GM21717 (cell line): ENCODE data around the gene JAG1.

ENCODE experiments used
- ATAC-seq: cut with Tn5 transposase; IDR thresholded peaks from one replicate; pipeline ENCODE4 v1.9.1; 2021; ENCODE audit warnings: mild to moderate bottlenecking, moderate library complexity; ENCODE audit not compliant: unreplicated experiment

The JAG1 gene

DNA sequence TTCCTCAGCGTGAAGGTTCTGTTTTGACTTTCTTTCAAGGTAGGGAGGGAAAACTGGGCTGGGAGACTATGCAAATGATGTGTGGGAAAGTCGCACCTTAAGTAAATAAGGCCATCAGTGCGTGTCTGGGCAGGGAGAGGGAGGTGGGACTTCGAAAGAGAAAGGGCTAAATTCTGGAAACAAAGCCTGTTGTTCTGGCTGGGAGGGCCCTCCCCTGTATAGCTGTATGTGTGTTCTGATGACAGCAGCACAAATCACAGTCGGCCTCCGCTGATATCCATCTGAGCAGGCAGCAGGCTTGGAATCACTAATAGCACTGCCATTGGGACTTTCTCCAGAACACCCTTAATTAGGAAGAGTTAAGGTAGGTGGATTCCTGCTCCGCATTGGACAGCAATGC, 19.2 kb downstream of the JAG1 start:
- ATAC-seq = peak; percentile 76

- ATAC-seq = no peak
Measured at GRCh38 chr20:10654250-10654610, 19.6 kb downstream of the JAG1 start.

GRCh38 chr20:10653599-10654249, 20.1 kb downstream of the JAG1 start:
- no peak for ATAC-seq

GRCh38 chr20:10652660-10653261, 21.0 kb downstream of the JAG1 start:
- no peak for ATAC-seq

GRCh38 chr20:10652185-10652584, 21.6 kb downstream of the JAG1 start:
- ATAC-seq = no peak

DNA sequence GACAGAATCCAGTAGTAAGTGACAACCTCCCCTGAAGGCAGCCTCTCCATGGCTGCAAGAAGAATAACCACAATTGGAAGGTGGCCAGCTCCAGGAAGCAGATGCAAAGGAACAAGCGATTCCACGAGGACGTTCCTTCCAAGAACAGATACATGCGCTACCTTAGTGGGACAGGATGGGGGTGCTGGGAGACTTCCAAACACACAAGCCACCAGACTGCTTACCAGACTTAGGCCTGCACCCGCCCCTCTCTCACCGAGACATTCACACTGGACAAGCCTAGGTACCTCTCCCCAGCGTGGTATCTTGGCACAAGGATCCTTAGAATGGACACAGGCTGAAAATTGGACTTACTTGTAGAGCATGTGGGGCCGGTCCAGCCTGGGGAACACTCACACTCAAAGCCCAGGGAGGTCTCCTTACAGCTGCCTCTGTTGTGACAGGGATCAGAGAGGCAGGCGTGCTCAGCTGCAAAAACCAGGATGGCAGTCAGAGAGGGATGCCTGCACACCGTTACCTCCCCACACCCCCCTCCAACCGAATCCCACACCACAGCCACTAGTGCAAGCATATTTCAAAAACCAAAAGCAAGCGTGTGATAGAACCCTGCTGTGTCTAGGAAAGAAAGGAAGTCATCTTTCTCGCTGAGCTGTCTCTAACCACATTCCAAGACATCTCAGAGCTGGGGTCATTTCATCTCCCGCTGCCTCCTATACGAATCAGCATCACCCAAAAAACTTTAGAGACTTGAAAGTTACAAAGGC, 22.4 kb downstream of the JAG1 start:
- no peak for ATAC-seq

GRCh38 chr20:10649797-10650160, 24.0 kb downstream of the JAG1 start:
- no peak for ATAC-seq

DNA sequence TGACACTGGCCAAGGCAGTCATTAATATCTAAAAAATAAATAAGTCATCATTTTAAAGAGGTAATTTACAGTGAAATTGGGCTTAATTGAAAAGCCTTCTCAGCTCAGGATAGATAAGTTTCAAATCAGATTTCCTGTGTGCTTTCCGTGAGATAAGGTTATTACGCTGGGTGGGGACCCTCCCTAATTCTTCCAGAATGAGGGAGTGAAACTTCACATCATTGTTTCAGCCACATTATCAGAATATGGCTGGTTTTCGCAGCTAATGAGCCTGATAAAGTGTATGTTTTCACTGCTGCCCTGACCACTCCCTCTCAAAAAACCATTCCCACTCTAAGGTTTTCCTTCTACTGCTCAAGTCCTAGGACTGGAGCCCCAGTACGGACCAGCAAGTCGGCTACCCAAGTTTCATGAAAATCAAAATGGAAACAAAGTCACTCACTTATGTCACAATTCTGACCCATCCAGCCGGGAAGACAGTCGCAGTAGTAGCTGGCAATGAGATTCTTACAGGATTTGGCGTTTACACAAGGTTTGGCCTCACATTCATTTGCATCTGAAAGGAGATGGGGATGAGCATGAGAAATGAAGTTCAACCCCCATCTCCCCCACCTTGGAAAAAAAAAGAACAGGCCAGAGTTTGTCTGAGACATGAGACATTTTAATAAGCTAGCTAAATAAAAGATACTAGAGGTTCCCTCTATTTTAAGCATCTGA, 24.6 kb downstream of the JAG1 start:
- no peak for ATAC-seq

DNA sequence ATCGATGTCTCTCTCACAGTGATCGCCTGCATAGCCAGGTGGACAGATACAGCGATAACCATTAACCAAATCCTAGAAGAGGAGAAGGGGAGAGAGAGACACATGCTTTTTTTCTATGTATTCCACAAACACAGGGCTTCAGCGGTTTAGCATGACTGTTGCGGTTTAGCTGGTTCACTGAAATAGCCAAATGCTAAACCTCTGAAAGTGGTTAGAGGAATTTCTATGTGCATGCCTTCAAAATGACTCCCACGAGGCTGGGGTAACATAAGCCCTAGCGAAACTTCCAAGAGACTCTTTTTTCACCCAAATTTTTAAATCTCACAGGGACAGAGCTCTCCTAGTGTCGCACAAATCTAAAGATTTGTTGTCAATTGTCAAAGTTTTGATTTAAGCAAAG, 25.1 kb downstream of the JAG1 start:
- ATAC-seq = no peak

DNA sequence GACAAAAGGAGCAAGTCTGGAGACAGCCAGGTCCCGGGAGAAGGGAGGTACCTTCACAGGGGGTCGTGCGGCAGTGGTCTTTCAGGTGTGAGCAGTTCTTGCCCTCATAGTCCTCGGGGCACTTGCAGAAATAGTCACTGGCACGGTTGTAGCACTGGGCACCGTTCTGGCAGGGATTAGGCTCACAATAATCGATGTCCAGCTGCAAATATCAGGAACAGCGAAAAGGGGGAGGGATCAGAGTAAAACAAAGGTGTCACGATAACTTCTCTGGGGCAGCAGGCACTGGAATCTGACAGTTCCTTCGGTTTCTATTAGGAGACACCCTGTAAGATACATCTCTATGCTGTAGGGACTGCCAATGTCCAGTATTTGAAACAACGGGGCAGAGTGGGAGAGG, 25.9 kb downstream of the JAG1 start:
- ATAC-seq = no peak

GRCh38 chr20:10647471-10647870, 26.3 kb downstream of the JAG1 start:
- no peak for ATAC-seq

DNA sequence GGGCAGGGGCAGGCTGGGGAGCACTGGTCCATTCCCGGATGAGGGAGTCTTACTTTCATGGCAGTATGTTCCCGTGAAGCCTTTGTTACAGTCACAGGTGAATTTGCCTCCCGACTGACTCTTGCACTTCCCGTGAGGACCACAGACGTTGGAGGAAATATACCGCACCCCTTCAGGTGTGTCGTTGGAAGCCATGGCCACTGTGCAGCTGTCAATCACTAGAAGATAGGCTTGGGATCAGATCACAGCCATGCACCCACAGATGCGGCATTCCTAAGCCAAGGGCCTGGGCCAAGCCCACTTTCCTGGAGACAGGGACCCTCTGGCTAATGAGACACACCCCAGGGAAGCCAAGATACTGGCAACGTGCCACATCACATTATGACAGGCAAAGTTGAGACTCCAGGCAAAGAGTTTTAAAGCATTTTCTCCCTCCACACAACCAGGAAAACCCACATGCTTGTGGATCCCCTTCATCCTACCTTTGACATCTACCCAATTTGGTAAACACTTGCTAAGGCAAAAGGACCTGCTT, 26.8 kb downstream of the JAG1 start:
- ATAC-seq = no peak

DNA sequence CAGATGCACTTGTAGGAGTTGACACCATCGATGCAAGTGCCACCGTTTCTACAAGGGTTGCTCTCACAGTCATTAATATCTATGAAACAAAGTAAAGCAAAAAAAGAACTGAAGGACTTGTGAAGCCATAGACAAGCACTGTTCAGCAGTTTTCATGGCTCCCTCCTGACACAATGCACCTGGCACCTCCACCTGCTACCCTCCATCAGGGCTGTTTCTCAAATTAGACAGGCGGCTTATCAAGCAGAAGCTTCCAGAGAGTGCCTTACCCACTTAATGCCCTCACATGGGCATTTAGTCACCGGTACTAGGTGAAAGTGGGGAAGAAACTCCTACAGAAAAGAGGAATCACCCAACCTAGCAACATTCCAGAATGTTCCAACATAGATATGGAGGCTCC, 27.8 kb downstream of the JAG1 start:
- no peak for ATAC-seq

- ATAC-seq = no peak
Measured at GRCh38 chr20:10645205-10645570, 28.6 kb downstream of the JAG1 start.

DNA sequence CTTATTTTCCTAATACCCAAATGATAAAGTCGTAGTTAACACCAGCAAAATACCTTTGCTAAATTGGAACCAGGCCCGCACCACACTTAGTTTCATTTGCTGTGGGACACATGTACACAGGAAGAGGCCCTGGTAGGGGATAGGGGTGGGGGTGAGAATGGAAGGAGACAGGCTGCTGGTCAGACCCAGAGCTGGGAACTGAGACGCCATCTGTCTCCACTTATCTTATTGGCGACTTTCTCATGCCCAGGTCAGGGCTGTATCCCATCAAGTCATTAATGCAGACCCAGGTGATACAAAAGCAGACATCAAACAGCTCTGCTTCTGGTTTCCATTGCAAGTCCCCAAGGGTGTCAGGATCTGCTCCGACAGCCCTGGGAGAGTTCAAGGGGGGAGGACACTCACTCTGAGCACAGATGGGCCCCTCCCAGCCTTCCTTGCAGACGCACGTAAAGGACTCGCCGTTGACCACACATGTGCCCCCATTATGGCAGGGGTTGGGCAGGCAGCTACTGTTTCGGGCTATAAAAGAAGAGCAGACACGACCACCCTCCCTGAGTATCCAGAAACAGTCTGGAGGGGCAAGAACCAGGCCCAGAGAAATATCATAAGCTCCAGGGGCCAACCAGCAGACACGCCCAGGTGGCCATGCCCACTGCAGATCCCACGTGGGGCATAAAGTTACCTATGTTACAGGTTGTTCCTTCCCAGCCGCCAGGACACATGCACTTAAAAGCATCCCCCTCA, 29.2 kb downstream of the JAG1 start:
- ATAC-seq = no peak

- ATAC-seq = no peak
Measured at GRCh38 chr20:10643560-10643873, 30.3 kb downstream of the JAG1 start.

DNA sequence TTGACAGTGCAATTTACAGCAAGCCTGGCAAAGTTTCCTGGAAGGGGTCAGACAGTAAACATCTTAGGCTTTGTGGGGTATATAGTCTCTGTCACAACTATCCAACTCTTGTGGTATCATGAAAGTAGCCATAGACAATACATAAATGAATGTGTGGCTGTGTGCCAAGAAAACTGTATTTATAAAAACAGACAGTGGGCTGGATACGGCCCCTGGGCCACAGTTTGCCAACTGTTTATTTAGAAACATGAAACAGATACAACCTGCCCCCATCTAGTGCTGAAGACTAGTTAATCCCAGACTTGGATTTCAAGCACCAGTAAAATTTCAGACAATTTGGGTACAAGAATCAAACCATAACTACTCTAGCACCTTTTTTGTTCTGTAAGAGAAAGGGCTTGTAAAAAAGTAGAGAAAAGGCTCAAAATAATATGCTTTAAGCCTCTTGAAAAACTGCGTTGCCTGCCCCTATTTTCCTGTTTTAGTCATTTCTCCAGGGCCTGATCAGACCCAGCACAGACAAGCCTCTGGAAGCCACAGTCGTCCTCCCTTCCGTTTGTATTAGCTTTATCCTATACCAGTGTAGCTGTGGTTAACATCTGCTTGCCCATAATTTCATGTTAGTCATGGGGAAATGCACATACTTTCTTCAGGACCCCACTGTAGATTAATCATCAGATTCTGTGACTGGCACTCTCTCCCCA, 30.8 kb downstream of the JAG1 start:
- no peak for ATAC-seq

GRCh38 chr20:10641893-10642292, 31.9 kb downstream of the JAG1 start:
- ATAC-seq = no peak

- ATAC-seq = no peak
Measured at GRCh38 chr20:10641467-10641866, 32.3 kb downstream of the JAG1 start.

GRCh38 chr20:10640897-10641296, 32.9 kb downstream of the JAG1 start:
- ATAC-seq = no peak
